Ammon's horn (tissue), 1 donor: ENCODE results near the gene LRRN3.

Experiments
- DNase-seq: peaks from one replicate; pipeline ENCODE4 v3.0.0-alpha.2; 2016; ENCODE audit warnings: low spot score

Gene LRRN3

DNA sequence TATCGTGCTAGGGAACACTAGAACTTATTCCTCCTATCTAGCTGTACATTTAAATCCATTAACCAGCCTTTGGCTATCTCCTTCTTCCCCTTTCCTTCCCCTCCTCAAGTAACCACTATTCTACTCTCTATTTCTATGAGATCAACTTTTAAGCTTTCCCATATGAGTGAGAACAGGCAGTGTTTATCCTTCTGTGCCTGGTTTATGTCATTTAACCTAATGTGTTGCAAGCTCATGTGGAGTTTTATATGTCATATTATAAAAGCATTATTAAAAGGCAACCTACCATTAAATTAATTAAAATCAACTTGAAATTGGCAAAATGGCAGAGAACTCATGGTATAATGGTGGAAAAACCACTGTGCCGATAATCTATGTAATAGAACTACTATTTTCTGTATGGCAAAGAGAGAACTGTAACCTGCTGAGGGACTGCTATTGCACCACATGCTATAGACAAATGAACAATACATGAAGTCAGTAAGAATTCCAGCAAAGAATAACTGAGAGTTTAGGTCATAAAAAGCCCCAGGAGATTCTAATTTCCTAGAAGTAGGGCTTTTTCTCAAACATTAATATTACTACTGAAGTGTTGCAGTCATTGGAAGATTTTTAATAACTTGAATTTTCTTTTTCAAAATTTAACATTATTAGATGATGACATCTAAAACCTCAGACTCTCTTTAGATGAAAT is 81.8 kb downstream of the LRRN3 start:
- DNase-seq, result no peak

DNA sequence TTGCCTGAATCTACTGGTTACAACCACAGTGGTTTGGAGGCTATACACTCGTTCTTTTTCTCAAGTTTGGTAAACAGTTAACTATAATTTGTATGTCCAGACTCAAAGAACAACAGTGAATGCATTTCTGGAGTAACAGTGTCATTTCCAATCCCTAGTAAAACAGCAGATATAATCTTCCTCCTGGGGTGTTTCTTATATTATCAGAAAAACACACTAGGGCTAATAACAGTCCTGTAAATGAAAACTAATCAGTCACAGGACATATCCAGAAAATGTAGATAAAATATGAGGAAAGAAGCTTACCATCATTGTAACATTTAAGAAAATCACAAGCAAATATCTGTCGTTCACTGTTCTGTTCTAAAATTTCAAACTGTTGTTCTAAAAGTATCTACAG is 82.6 kb downstream of the LRRN3 start:
- no peak for DNase-seq

DNA sequence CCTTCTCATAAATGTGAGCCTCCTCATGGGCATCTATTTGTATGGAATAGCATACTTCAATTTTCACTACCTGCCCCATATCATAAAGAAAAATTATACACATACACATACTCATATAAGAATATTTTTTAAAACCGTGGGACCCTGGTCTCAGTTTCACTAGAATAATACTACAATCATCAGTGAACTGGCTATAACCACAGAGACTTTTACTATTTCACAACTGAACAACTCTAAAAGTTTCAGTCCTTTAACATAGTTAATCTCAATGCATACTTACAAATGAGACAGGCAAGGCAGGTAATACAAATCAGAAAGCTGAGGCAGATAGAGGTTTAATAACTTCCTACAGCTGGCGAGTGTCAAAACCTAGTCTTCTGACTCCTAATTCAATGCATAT is 83.1 kb downstream of the LRRN3 start:
- no peak for DNase-seq

DNA sequence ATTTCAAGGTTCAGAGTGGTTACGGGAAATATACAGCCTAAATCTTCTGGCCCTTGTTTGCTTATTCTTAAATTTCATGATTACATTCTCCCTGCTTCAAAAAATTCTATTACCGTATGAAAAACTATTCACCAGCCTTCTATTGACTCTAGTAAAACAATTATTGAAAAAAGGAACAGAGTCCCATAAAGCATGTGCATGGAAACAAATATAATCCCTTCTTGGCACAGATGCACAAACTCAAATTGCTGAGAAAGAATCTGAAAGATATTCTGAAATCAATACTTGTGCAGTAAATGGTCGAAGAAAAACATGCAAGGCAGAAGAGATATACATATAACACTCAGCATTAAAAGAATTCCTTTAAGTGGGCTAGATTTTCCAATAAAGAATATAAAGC is 83.6 kb downstream of the LRRN3 start:
- DNase-seq, result no peak
